Epithelial cell of alveolus of lung (primary cell): Measurements from ENCODE around the gene LRRC1. TPM values are rescaled to one million over a fixed set of nuclear protein-coding genes. Genes with fewer than 3 reads are reported as not detected.

Source experiments
- total RNA-seq: library from RNA; depleted of rRNA; stranded (reverse); fragments of >200 nt; gene quantifications from 2 replicates; pipeline ENCODE4 v1.2.1, GENCODE V29; 2015

LRRC1 gene
- 8.9 and 10.8 TPM in 2 replicates for total RNA-seq

GRCh38 chr6:53794720-53795339 is at the start of gene LRRC1:
TSS of gene LRRC1 (plus strand) at chr6:53795005. CDS start at chr6:53795257, 252 bp downstream.

Other genes with a start within 250 kb of the LRRC1 start
- 21.1 and 61.2 TPM in 2 replicates for gene GCLC, start 249.9 kb upstream of the LRRC1 start, total RNA-seq
- not detected in 2 replicates for gene KLHL31, start 129.2 kb upstream of the LRRC1 start, total RNA-seq